ENCODE measurements around the gene KCNQ5. TPM values are rescaled to one million over a fixed set of nuclear protein-coding genes. Genes with fewer than 3 reads are reported as not detected.

KCNQ5 gene
- total RNA-seq, 1 experiment from 2014 or later = 17.8 TPM

DNA sequence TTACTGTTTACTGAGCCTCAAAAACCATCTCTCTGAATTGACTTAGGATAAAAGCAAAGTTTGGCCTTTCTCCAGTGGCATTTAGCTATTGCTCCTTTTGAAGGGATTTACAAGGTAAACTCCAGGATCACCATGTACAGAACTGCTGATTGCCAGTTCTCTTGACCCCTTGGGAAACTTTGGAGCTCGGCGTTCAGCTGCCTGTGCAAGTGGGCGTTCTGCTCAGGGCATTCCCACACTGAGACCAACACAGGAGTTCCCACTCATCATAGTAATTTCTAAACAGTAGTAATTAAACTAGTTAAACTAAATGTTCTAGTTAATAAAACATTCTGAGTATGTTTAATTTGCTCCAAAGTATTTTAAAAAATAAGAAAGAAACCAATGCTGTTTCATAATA is 14.9 kb downstream of the KCNQ5 start:
- peaks cover 50% of the 10 kb centered on the region for H3K4me1 ChIP-seq (ENCODE audit: insufficient read depth, low read length, poor library complexity, severe bottlenecking)
- intact Hi-C loops (cut with micrococcal nuclease; ENCODE audit: unreplicated experiment) = no loop called here
- H3K4me3 ChIP-seq (ENCODE audit: low read depth, low read length, poor library complexity, severe bottlenecking) = no peak overlapping the region
- H3K27me3 ChIP-seq (replicated peaks; ENCODE audit: insufficient read depth, low read depth, low read length, poor library complexity) = no peaks in the 10 kb centered on the region
- no peak for DNase-seq (ENCODE audit: low spot score)
- TF ChIP-seq, protein P1, sequence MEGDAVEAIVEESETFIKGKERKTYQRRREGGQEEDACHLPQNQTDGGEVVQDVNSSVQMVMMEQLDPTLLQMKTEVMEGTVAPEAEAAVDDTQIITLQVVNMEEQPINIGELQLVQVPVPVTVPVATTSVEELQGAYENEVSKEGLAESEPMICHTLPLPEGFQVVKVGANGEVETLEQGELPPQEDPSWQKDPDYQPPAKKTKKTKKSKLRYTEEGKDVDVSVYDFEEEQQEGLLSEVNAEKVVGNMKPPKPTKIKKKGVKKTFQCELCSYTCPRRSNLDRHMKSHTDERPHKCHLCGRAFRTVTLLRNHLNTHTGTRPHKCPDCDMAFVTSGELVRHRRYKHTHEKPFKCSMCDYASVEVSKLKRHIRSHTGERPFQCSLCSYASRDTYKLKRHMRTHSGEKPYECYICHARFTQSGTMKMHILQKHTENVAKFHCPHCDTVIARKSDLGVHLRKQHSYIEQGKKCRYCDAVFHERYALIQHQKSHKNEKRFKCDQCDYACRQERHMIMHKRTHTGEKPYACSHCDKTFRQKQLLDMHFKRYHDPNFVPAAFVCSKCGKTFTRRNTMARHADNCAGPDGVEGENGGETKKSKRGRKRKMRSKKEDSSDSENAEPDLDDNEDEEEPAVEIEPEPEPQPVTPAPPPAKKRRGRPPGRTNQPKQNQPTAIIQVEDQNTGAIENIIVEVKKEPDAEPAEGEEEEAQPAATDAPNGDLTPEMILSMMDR (conservative IDR thresholded peaks at IDR 0.05; ENCODE audit: low read depth, low read length) = no peak
- no peak for TF ChIP-seq EZH2 (IDR thresholded peaks at IDR 0.05; ENCODE audit: borderline replicate concordance, low read depth, low read length, poor library complexity, severe bottlenecking)
- no peaks in the 10 kb centered on the region for H3K36me3 ChIP-seq (ENCODE audit: insufficient read depth, low read length, poor library complexity, severe bottlenecking)
- H3K9me3 ChIP-seq (ENCODE audit: low read depth, low read length, poor library complexity, severe bottlenecking) = no peaks in the 10 kb centered on the region
- ChIA-PET POLR2A (ENCODE audit: low non-redundant PET) (no interaction called here), CTCF (no interaction called here)
- no TSS peak for BruUV-seq (replicated peaks)
- no peak overlapping the region for H3K27ac ChIP-seq (ENCODE audit: low read depth, low read length, poor library complexity, severe bottlenecking)

DNA sequence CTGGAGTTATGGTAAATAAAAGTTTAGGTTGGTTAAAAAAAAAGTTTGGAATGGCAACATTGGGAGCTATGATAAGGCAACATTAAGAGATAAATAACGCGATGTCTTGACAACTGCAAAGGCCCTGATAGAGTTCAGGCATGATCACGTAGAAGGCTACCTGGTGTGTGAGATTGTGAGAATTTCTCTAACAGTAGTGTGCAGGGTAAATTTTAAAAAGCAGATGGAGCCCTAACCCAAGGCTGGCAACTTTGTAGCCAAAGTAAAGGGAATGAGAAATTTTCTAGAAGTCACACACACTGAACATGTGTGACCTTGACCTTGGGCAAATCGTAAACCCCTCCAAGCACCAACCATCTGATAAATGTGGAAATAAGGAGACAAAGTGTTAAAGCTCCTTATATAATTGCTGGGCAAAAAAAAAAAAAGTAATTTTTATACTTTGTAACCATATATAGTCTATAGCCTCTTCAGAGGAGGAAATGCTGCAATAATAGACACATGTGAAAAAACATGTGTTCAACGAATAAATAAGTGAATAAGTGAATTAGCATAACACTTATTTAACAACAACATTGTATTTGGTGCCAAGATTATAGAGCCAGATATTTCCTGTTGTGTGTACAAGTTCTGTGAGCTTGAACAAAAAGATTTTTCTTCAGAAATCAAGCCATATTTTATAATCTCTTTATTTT is 18.2 kb downstream of the KCNQ5 start:
- intact Hi-C loops (cut with micrococcal nuclease; ENCODE audit: unreplicated experiment) = loop anchor here (1.0 to 5.0 kb wide), 2 partner anchors 407 to 490 kb away; no protein-coding TSS in a partner anchor
- ChIA-PET CTCF (interaction anchor here (0.7 kb wide), 1 partner anchor 269 kb away, joined by 3 read pairs; no protein-coding TSS in a partner anchor), POLR2A (ENCODE audit: low non-redundant PET) (interaction anchor here (0.5 to 0.6 kb wide), 3 partner anchors 12 to 1751 kb away, joined by 3 to 8 read pairs (median 3); no protein-coding TSS in a partner anchor)
- no TSS peak for BruUV-seq (replicated peaks)
- Histone ChIP-seq H3K27ac (ENCODE audit: low read depth, low read length, poor library complexity, severe bottlenecking) (peak overlapping the region; percentile 51), H3K36me3 (ENCODE audit: insufficient read depth, low read length, poor library complexity, severe bottlenecking) (no peaks in the 10 kb centered on the region), H3K4me1 (ENCODE audit: insufficient read depth, low read length, poor library complexity, severe bottlenecking) (peaks cover 50% of the 10 kb centered on the region), H3K9me3 (ENCODE audit: low read depth, low read length, poor library complexity, severe bottlenecking) (no peaks in the 10 kb centered on the region), H3K27me3 (replicated peaks; ENCODE audit: insufficient read depth, low read depth, low read length, poor library complexity) (no peaks in the 10 kb centered on the region), H3K4me3 (ENCODE audit: low read depth, low read length, poor library complexity, severe bottlenecking) (no peak overlapping the region)
- peak; percentile 69 for DNase-seq (ENCODE audit: low spot score)
- TF ChIP-seq EZH2 (IDR thresholded peaks at IDR 0.05; ENCODE audit: borderline replicate concordance, low read depth, low read length, poor library complexity, severe bottlenecking) = no peak
- TF ChIP-seq, protein P1 (conservative IDR thresholded peaks at IDR 0.05; ENCODE audit: low read depth, low read length) = peak; percentile 45

DNA sequence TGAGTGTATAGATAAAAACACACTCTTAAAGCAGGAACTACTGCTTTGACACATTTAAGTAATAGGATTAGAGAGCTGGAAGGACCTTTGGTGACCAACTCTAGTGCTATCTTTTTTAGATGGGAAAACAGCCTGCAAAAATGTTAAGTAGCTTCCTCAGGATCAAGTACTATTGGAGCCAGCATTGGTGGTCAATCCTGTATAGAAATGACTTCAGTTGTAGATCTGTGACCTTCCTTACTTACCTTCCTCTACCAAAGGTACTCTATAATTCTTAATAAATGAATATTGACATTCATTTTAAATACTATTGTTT is 18.7 kb downstream of the KCNQ5 start:
- no peak for DNase-seq (ENCODE audit: low spot score)
- Histone ChIP-seq H3K4me1 (ENCODE audit: insufficient read depth, low read length, poor library complexity, severe bottlenecking) (peaks cover 47% of the 10 kb centered on the region), H3K27ac (ENCODE audit: low read depth, low read length, poor library complexity, severe bottlenecking) (peak overlapping the region; percentile 51), H3K4me3 (ENCODE audit: low read depth, low read length, poor library complexity, severe bottlenecking) (no peak overlapping the region), H3K36me3 (ENCODE audit: insufficient read depth, low read length, poor library complexity, severe bottlenecking) (no peaks in the 10 kb centered on the region), H3K9me3 (ENCODE audit: low read depth, low read length, poor library complexity, severe bottlenecking) (no peaks in the 10 kb centered on the region), H3K27me3 (replicated peaks; ENCODE audit: insufficient read depth, low read depth, low read length, poor library complexity) (no peaks in the 10 kb centered on the region)
- TF ChIP-seq, protein P1 (conservative IDR thresholded peaks at IDR 0.05; ENCODE audit: low read depth, low read length) = no peak
- no peak for TF ChIP-seq EZH2 (IDR thresholded peaks at IDR 0.05; ENCODE audit: borderline replicate concordance, low read depth, low read length, poor library complexity, severe bottlenecking)
- intact Hi-C loops (cut with micrococcal nuclease; ENCODE audit: unreplicated experiment) = loop anchor here (1.0 to 5.0 kb wide), 2 partner anchors 407 to 490 kb away; no protein-coding TSS in a partner anchor
- POLR2A ChIA-PET (ENCODE audit: low non-redundant PET) = no interaction called here
- BruUV-seq (replicated peaks) = no TSS peak
- CTCF ChIA-PET = interaction anchor here (0.6 to 0.7 kb wide), 2 partner anchors 269 to 645 kb away, joined by 3 to 4 read pairs; no protein-coding TSS in a partner anchor
